ENCODE measurements around the gene YPEL2. TPM values are rescaled to one million over a fixed set of nuclear protein-coding genes. Genes with fewer than 3 reads are reported as not detected.

The YPEL2 gene
- total RNA-seq, 1 donor from 2014 or later, result 3.9 TPM

DNA sequence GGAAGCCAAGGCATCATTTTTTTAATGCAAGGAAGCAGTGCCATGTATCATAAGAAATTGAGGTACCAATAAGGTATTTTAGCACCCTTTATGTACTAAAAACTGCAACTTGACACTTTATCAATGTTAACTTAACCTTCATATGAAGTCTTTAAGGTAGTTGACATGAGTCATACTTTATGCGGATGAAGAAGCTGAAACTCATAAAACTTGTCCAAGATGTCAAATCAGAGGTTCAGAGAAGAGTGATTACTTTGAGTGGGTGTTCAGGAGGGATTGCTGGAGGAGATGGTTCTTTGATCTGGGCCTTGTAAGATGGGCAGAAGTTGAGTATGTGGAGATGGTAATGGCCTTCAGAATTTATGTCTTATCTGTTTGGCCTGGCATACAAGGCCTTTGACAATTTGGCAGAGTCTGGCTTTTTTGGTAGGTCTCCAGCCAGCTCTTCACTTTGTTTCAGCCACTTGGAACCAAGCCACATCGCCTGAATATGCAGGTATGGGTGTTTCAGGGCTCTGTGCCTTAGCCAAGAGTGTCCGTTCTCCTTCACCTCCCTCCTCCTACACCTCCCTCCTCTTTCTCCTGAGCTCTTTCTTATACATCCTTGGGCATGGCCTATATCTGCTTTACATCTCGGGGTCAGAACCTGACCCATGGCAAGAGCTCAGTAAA is 23.7 kb downstream of the YPEL2 start:
- intact Hi-C loops (cut with micrococcal nuclease), result no loop called here

- intact Hi-C loops (cut with micrococcal nuclease), result no loop called here
Observed at GRCh38 chr17:59355702-59356325, 24.4 kb downstream of the YPEL2 start.

DNA sequence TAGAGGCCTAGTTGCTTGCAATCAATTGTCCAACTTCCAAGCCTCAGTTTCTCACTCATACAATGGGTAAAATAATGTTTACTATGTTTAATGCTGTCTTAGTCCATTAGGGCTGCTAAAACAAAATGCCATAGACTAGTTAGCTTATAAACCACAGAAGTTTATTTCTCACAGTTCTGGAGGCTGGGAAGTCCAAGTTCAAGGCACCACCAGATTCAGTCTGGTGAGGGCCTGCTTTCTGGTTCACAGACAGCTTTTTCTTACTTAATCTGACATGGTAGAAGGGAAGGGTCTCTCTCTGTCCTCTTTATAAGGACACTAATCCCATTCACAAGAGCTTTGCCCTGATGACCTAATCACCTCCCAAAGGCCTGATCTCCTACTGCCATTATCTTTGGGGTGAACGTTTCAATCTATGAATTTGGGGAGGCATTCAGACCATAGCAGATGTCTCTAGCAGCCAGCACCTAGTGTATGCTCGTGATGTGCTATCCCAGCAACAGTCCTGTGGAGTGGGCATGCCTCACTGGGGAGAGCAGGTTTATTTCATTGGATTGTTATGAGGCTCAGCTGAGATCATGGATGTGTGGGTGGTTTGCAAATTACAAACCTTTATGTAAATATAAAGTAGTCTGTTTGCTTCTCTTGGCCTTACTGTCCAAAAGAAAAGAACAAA is 25.2 kb downstream of the YPEL2 start:
- intact Hi-C loops (cut with micrococcal nuclease), result no loop called here

DNA sequence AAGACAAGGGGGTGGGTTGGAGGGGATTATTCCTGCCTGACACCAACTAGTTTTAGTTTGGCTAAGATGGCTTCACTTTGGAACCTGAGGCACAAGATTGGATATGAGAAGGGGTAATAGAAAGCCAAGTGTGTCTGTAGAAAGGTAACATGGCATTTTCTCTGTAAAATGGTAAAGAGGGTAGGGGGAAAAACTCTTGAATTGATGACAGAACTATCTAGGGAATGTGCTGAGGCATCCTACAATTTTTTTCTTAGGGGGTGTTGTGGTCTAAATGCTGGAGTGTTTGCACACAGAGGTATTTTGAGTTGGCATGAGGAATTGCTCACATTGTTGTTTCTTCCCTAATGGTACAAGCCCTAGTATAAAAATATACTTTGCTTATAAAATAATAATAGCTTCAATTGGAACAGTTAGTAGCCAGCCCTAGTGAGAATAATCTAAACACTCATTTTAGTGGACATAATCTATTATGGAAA is 25.8 kb downstream of the YPEL2 start:
- intact Hi-C loops (cut with micrococcal nuclease), result no loop called here

- intact Hi-C loops (cut with micrococcal nuclease), result no loop called here
Observed at GRCh38 chr17:59357929-59358328, 26.5 kb downstream of the YPEL2 start.

DNA sequence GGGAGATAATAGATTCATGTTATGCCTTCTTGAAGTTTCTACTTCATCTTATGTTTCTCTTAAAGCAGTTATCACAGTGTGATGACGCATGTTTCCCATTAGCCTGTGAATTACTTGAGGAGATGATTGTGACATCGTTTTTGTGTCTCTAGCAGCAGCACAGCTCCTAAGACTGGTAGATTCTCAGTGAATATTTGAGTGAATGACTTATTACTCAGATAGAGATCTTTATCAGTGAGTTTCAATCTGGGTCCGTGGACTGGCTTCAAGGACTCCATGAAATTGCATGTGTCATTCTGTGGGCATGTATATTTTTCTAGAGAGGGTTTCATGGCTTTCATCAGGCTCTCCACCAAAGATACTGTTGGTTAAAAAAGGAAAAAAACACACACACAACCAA is 29.9 kb downstream of the YPEL2 start:
- intact Hi-C loops (cut with micrococcal nuclease), result no loop called here

DNA sequence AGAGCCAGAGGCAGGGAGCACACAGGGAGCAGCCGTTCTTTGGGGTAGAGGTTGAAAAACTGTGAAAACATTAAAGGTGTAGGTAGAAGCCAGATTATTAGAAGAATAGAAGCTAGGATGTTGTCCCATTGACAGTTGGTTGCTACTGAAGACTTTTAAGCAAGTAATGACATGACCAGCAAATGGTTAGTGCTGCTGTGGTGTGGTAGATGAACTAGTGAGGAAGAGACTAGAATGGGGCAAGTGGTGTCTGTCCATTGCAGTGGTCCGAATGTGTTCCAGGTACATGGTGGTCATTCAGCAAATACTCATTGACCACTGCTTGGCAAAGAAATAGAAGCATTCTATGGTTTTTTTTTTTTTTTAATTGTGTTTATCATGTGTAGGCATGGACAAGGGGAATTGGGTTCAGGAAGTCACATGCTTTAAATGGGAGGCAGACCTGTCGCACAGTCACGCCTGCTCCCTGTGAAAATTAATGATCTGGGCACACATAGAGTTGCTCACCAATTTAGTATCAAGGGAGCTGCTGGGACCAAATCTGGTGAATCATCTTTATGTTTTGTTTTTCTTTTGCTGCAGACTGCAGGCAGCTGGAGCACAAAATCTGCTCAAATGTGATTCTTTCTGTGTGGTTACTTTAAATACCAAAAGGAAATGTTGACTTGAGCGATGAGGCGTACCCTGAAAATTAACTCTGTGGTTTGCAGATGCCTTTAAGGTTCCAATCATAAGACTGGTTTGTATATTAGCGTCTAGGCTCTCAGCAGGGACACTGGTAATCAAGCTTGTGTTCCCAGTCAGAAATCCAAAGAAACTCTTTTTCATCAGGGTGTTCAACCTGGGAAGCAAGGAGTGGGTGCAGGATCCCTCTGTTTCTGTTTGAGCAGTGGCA is 30.7 kb downstream of the YPEL2 start:
- intact Hi-C loops (cut with micrococcal nuclease), result no loop called here

- intact Hi-C loops (cut with micrococcal nuclease), result no loop called here
Observed at GRCh38 chr17:59362811-59363205, 31.4 kb downstream of the YPEL2 start.

DNA sequence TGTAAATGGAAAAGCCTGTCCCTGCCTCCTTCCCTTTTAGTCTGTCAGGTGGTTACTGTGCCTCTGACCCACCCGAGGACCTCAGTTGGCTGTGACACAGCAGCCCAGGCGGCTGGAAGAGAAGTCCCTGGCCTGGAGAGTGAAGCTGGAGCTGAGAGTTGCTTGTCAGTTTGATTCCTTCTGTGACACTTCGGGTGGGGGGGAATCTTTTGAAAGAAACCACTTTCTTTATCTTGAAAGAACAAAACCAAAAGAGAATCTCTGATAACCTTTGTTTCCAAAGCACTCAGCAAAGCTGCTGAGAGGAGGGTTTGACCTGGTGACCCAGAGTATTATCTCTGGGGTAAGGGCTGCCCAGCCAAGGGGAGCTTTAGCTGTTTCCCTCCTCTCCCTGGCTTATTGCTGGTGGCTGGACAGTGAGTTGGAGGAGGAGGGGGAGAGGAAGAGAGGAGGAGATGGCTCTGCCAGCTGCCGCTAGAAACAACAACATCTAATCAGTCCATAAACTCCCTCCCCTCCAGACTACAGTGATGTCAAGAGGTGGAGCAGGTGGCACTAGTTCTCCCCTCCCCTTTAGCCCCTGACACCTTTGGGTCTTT is 34.0 kb downstream of the YPEL2 start:
- intact Hi-C loops (cut with micrococcal nuclease), result loop anchor here (1.0 kb wide), 1 partner anchor 36 kb away; no protein-coding TSS in a partner anchor

DNA sequence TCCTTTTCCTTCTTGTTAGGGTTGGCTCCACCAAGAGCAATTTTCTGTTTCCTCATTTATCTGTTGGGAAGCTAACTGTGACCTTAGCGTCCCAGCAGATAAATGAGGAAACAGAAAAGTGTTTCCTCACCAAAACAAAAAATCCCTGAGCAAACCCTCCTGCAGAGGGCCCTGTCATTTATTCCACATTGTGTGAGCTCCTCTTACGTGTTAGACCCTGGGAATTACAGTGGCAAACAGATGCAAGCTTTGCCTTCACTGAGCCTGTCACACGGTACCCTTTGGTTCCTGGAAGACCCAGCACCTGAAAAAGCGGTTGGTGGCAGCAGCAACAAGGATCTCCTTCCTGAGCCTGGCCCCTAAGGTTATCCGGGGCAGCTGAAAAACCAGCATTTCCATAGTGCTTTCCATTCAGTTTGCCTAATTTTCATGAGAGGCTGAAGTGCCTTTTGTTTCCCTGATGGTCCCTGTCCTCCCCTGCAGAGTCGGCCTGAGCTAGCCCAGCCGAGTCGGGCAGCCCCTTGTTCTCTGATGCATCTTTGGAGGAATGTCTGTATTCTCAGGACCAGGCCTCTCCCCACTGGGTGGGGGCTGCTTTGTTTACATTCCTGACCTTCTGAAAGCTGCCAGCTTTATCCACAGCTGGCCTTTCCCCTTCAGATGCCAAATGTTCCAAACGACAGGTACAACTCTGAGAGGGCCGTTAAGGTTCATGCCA is 34.7 kb downstream of the YPEL2 start:
- intact Hi-C loops (cut with micrococcal nuclease), result no loop called here

DNA sequence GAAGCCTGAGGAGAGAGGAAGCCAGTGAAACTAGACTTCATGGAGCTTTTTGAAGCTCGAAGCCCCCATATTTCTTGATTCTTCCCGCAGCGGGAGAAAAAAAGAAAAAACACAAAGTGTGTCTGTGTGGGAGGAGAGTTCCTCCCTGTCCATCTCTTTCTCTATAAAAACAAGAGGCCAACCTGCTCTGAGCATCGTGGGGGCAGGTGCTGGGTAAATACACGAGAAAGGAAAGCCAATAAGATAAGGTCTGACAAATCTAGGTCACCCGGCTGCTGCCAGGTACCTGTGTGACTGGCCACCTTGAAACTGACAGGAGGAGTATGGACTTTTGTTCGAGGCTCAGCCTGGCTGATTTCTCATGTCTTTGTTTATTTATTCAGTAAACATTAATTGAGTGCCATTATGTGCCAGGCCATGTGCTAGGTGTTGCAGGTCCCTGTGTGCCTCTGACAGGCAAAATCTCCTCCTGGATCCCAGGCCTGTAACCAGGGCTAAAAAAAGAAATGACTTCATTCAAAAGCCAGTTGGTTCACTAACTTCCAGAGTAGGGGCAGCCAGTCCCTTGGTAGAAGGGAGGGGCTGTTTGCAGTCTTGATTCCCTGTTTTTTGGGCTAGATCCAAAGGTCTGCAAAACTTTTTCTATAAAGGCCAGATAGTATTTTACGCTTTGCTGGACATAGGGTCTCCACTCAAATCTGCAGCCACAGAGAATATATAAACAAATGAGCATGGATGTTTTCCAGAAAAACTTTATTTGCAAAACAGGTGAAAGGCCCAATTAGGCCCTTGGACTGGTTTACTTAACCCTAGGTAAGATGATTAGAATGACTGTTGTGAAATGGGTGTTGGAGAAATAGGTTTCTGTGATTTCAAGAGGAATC is 35.6 kb downstream of the YPEL2 start:
- intact Hi-C loops (cut with micrococcal nuclease), result no loop called here

DNA sequence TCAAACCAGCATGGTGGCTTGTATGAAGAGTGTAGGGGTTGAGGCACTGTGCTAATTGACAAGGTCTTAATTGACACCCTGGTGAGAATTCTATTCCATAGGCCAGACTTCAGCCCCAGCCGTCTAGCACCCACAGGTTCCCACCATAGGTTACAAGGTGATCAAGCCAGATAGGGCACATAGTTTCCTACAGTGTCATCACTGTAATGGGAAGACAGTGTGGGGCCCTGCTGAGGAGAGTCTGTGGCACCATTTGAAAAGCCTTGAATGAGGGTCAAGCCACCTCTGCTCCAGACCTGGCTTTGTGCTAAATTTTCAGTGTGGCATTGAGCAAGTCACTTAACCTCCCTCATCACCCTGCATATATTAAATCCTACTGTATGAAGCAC is 36.2 kb downstream of the YPEL2 start:
- intact Hi-C loops (cut with micrococcal nuclease), result no loop called here

GRCh38 chr17:59368218-59368857 is 36.9 kb downstream of the YPEL2 start:
- intact Hi-C loops (cut with micrococcal nuclease), result no loop called here

DNA sequence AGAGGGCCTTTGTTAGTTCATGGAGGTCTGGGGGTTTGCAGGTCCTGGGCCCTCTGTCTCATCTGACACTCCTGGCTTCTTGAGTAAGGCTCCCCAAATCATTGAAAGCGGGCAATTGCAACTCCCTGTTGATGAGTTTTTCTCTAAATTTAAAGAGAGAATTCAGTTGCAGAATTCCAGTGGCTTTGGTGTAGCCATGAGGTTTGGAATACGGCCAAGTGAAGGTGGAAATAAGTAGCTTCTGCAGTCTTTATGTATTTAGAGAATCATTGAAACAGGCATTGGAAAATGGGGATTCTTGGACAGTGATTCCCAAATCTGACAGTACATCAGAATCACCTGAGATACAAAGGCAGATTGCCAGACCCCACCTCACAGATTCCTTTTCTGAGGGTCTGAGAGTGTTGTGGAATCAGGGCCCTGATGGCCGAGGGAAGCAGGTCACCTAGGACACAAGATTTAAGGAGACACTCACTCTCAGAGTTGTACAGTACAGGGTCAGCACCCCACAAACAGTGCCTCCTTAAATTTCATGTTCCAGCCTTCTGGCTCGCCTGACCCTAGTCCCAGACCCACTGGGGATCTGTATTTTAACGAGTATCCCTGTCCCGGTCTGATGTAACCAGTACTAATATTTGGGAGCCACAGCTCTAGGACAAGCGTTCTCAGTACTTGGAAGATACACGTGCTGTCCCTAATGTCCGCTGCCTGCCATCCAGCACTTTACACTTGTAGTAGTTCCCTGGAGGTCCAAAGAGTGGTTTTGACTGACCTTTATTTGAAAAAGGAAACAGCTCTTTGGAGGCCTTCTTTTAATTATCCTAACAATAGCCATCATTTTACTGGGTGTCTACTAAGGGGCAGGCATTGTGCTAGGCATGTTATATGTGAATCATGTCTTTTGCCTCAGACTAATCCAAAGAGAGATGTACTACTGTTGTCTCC is 37.8 kb downstream of the YPEL2 start:
- intact Hi-C loops (cut with micrococcal nuclease), result no loop called here

DNA sequence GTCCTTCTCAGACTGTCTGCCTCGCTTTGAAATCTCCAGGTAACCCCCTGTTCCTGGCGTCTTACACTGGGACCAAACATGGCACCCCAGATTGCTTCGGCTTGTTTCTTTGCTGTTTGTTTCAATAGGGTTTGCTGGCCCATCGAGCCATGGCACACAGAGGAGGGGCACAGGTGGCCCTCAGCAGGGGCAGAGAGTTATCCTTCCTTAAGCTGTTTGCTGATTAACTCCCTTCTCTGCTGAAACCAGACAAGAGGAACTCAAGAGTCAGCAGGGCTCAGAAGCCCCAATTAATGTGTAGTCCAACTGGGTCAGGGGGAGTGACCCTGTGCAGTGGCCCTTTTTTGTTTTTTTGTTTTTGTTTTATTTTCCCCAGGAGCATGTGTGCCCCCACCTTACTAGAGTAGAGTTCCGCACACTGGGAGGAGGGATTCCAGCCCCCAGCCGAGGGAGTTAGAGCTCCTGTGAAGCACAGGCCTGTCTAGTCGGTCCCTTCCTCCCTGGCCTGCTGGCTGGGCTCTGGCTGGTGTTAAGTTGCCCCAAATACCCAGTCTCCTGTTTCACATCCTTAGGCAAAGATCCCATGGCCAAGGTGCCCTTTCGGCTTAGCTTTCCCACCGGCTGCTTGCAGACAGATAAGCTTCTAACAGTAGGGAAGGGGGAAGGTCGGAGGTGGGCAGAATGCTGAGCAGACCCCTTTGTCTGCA is 39.3 kb downstream of the YPEL2 start:
- intact Hi-C loops (cut with micrococcal nuclease), result loop anchor here (5.0 kb wide), 1 partner anchor 67 kb away; no protein-coding TSS in a partner anchor

DNA sequence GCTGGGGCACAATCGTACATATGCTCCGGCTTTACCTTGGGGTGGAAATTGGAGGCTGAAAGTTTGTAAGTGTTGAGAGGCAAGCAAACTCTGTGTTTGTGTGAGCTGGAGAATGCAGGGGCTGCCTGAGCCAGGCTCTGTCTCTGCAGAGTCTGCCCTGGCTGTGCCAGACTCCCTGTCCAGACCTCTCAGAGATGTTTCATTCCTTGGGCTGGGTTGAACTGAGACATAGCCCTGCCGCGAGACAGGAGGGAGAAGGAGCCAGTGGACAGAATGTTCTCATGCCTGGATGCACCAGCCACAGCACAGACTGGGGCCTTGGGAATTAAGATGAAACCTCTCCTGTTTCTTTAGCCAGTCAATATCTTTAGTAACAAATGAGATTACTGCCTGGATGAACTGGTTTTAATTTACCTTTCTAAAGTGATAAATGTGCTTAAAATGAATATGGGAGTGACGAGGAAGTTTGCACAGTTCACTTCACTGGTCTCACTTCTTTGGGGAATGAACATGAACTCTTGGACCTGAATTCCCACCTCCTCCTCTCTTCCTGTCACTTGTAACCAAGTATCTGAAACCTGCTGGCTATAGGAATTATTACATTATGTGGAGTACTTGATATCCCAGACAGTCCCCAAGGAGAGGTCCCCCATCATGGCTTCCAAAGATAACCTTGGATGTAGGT is 40.1 kb downstream of the YPEL2 start:
- intact Hi-C loops (cut with micrococcal nuclease), result loop anchor here (5.0 kb wide), 1 partner anchor 66 kb away; no protein-coding TSS in a partner anchor
